Activated B cell treated with CpG ODN at 0.5 μM for 24 hours (primary cell): ENCODE measurements around the gene PRMT7. TPM values are rescaled to one million over a fixed set of nuclear protein-coding genes. Genes with fewer than 3 reads are reported as not detected.

Source experiments
- ATAC-seq: fragments of 200-7000 bp; cut with Tn5 transposase; one replicate; pipeline ENCODE4 v1.10.0; 2021; ENCODE audit warnings: low read depth, mild to moderate bottlenecking, moderate library complexity
- CTCF ChIA-PET: fragments of 350-600 bp; sonication (Branson Sonifier 250); formaldehyde crosslinking; loops from one replicate; lab custom pipeline; 2021; ENCODE audit warnings: antibody characterized with exemption; lab: Charles Lee
- POLR2A ChIA-PET: fragments of 350-600 bp; sonication (Branson Sonifier 250); formaldehyde crosslinking; loops from one replicate; lab custom pipeline; 2021; ENCODE audit warnings: antibody characterized with exemption; lab: Charles Lee
- DNase-seq: peaks from one replicate; pipeline ENCODE4 v3.0.0; 2022
- H3K27ac Mint-ChIP-seq: one replicate; pipeline ENCODE4 v1.8.0; 2020; ENCODE audit warnings: mixed read lengths
- H3K27me3 Mint-ChIP-seq: one replicate; pipeline ENCODE4 v1.8.0; 2021; ENCODE audit warnings: mixed read lengths
- H3K36me3 Mint-ChIP-seq: one replicate; pipeline ENCODE4 v1.8.0; 2021; ENCODE audit warnings: low read depth, mixed read lengths
- H3K4me1 Mint-ChIP-seq: one replicate; pipeline ENCODE4 v1.8.0; 2021; ENCODE audit warnings: mixed read lengths
- H3K4me3 Mint-ChIP-seq: one replicate; pipeline ENCODE4 v1.8.0; 2020; ENCODE audit warnings: mild to moderate bottlenecking, mixed read lengths
- H3K9me3 Mint-ChIP-seq: one replicate; pipeline ENCODE4 v1.8.0; 2020; ENCODE audit warnings: mixed read lengths
- intact Hi-C: fragments of 100-400 bp; cut with micrococcal nuclease; formaldehyde crosslinking; loops from one replicate; pipeline ENCODE4 v1.15.1; 2024
- total RNA-seq: library from RNA; stranded (reverse); gene quantifications from 2 replicates; pipeline ENCODE4 v1.2.3, GENCODE V29; 2022
- TF ChIP-seq, protein P1 (sequence below): fragments of 200-600 bp; IDR thresholded peaks from one replicate; pipeline ENCODE4 v1.8.0; 2022; ENCODE audit warnings: antibody characterized with exemption, mild to moderate bottlenecking

Gene PRMT7
- total RNA-seq, 1 donor from 2014 or later = 50.3 TPM

GRCh38 chr16:68361485-68361884 lies 50.7 kb downstream of the PRMT7 start:
- Mint-ChIP-seq H3K27ac (no peak overlapping the region), H3K36me3 (peaks cover 19% of the 10 kb centered on the region), H3K9me3 (no peaks in the 10 kb centered on the region), H3K27me3 (no peaks in the 10 kb centered on the region), H3K4me1 (peaks cover 20% of the 10 kb centered on the region), H3K4me3 (no peak overlapping the region)
- DNase-seq (no peak), ATAC-seq (no peak)
- CTCF ChIA-PET = no interaction called here
- intact Hi-C loops = no loop called here
- POLR2A ChIA-PET = no interaction called here
- TF ChIP-seq, protein P1, sequence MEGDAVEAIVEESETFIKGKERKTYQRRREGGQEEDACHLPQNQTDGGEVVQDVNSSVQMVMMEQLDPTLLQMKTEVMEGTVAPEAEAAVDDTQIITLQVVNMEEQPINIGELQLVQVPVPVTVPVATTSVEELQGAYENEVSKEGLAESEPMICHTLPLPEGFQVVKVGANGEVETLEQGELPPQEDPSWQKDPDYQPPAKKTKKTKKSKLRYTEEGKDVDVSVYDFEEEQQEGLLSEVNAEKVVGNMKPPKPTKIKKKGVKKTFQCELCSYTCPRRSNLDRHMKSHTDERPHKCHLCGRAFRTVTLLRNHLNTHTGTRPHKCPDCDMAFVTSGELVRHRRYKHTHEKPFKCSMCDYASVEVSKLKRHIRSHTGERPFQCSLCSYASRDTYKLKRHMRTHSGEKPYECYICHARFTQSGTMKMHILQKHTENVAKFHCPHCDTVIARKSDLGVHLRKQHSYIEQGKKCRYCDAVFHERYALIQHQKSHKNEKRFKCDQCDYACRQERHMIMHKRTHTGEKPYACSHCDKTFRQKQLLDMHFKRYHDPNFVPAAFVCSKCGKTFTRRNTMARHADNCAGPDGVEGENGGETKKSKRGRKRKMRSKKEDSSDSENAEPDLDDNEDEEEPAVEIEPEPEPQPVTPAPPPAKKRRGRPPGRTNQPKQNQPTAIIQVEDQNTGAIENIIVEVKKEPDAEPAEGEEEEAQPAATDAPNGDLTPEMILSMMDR = no peak

GRCh38 chr16:68362262-68362913 lies 51.6 kb downstream of the PRMT7 start:
- Mint-ChIP-seq H3K36me3 (peaks cover 15% of the 10 kb centered on the region), H3K27ac (no peak overlapping the region), H3K4me1 (peaks cover 18% of the 10 kb centered on the region), H3K4me3 (no peak overlapping the region), H3K9me3 (no peaks in the 10 kb centered on the region), H3K27me3 (no peaks in the 10 kb centered on the region)
- POLR2A ChIA-PET = interaction anchor here (0.5 kb wide), 1 partner anchor 14 kb away, joined by 3 read pairs; no protein-coding TSS in a partner anchor
- ATAC-seq (no peak), DNase-seq (no peak)
- intact Hi-C loops = no loop called here
- TF ChIP-seq, protein P1 = no peak
- CTCF ChIA-PET = interaction anchor here (0.6 kb wide), 1 partner anchor 1250 kb away, joined by 3 read pairs; no protein-coding TSS in a partner anchor

DNA sequence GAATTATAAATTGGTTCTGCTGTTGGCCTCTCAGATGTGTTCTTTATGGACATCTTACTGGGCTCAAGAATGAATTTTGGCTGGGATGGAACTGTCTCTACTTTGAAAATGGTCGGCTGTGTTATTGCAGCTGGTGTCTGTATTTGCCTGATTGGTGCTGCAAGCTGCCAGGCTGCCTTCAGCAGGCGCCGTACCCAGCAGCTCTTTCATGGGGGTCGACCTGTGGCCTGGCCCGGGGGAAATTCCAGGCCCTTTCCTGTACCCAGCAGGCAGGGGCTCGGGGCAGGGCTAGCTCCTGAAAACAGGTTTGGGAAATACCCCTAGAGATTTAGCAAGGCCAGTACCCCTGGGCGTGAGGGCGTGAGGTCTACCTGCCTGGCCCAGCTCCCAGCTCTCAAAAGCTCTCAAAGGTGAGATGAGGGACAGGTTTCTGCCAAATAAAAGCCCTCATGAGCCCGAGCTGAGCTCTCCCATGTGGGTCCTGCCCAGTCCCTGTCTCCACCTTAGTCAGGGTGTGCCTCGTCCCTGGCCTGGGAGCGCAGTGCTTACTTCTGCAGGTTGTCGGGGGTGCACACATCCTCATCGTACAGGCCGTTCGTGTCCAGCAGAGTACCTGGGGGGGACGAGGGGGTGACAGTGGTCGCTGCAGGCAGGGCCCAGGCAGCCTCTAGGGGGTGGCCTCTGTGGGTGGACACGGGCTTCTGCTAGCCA lies 52.3 kb downstream of the PRMT7 start:
- CTCF ChIA-PET = interaction anchor here (0.6 kb wide), 1 partner anchor 1250 kb away, joined by 3 read pairs; no protein-coding TSS in a partner anchor
- DNase-seq = no peak
- intact Hi-C loops = no loop called here
- Mint-ChIP-seq H3K27ac (no peak overlapping the region), H3K9me3 (no peaks in the 10 kb centered on the region), H3K27me3 (no peaks in the 10 kb centered on the region), H3K4me1 (peaks cover 25% of the 10 kb centered on the region), H3K4me3 (no peak overlapping the region), H3K36me3 (peaks cover 8% of the 10 kb centered on the region)
- TF ChIP-seq, protein P1 = no peak
- ATAC-seq = no peak
- POLR2A ChIA-PET = interaction anchor here (0.5 kb wide), 1 partner anchor 15 kb away, joined by 3 read pairs; no protein-coding TSS in a partner anchor

DNA sequence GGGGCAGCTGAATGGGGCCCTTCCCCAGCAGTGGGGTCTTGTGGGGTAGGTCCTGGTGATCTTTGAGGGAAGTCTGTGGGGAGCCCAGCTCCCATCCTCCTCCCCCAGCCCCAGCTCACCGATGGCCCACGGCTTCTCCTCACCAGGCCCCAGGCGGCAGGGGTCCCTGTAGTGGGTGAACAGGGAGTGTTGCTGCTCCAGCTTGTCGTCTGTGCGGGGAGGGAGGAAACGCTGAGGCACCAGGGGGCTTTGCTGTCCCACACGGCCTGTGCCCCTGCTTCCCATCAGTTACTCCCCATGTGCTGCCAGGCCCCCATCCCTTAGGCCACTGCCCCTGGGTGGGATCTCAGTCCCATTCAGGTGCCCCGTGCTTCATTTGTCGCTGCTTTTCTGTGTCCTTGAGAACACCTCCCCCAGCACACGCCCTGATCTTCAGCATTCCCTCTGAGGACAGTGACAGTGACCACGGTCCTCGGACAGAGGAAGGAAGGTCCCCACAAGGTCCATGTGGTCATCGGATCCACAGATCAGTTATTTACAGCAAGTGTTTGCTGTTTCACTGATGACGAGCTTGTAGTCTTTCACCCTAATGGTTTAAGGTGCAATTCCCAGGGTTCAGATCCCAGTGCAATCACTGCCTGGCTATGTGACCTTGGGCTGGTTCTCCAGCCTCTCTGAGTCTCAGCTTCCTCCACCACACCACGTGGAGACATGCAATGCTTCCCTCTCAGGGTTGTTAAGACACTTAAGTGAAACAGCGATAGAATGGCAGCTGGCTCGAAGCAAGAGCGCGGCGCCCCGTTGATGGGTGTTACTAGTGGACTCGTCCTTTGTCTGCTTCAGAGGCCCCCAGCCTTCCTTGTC lies 53.1 kb downstream of the PRMT7 start:
- peaks cover 5% of the 10 kb centered on the region for H3K36me3 Mint-ChIP-seq
- H3K9me3 Mint-ChIP-seq = no peaks in the 10 kb centered on the region
- ATAC-seq (no peak), DNase-seq (no peak)
- no peak overlapping the region for H3K4me3 Mint-ChIP-seq
- H3K27me3 Mint-ChIP-seq = no peaks in the 10 kb centered on the region
- ChIA-PET POLR2A (no interaction called here), CTCF (interaction anchor here (1.1 kb wide), 1 partner anchor 102 kb away, joined by 3 read pairs; no protein-coding TSS in a partner anchor)
- TF ChIP-seq, protein P1 = no peak
- intact Hi-C loops = no loop called here
- no peak overlapping the region for H3K27ac Mint-ChIP-seq
- H3K4me1 Mint-ChIP-seq = peaks cover 33% of the 10 kb centered on the region
